Measurements from ENCODE around the gene GOLPH3L. TPM values are rescaled to one million over a fixed set of nuclear protein-coding genes. Genes with fewer than 3 reads are reported as not detected.

Gene GOLPH3L
- total and polyA plus RNA-seq, 10 of the 15 experiments (the other 5 are each of a cell fraction or from before 2014, with no cell fraction given) = 7.7 to 29.9 (median 19.2) TPM

- FAIRE-seq = no peak
- ChIA-PET RAD21 (ENCODE audit: unreplicated experiment) (no interaction called here), SMC1A (ENCODE audit: uncharacterized antibody, unreplicated experiment) (interaction anchor here (1.6 kb wide), 1 partner anchor 28 kb away, joined by 7 read pairs; no protein-coding TSS in a partner anchor), POLR2A (interaction anchor here (0.5 to 2.2 kb wide), 2 partner anchors 25 to 31 kb away, joined by 3 to 7 read pairs; partner anchors contain the start of gene MCL1), CTCF (interaction anchor here (1.0 kb wide), 1 partner anchor 41 kb away, joined by 4 read pairs; no protein-coding TSS in a partner anchor)
- TF ChIP-seq JUNB (IDR thresholded peaks at IDR 0.05) (no peak), ZBTB40 (IDR thresholded peaks at IDR 0.05; ENCODE audit: borderline replicate concordance) (no peak), SUZ12 (IDR thresholded peaks at IDR 0.05; ENCODE audit: unreplicated experiment) (no peak), NR2F1 (conservative IDR thresholded peaks at IDR 0.05) (no peak), E2F8 (IDR thresholded peaks at IDR 0.05; ENCODE audit: low read depth, partially characterized antibody) (no peak), ATF2 (IDR thresholded peaks at IDR 0.05; ENCODE audit: low read length) (no peak)
- Histone ChIP-seq H3K79me2 (ENCODE audit: control insufficient read depth, insufficient read depth, low read length) (no peaks in the 10 kb centered on the region), H3K4me3 (no peak overlapping the region), H2AFZ (ENCODE audit: control insufficient read depth, low read depth, low read length) (no peak overlapping the region), H3K27ac (ENCODE audit: control insufficient read depth, insufficient read depth) (no peak overlapping the region), H3K9me3 (replicated peaks; ENCODE audit: control insufficient read depth, insufficient read depth, low read length) (no peaks in the 10 kb centered on the region), H3K4me2 (ENCODE audit: control insufficient read depth, insufficient read depth) (no peak overlapping the region), H3K27me3 (replicated peaks in 1 of 2; ENCODE audit: control insufficient read depth in 2 of 2, insufficient read depth in 2 of 2, low read length in 1 of 2) (no peaks in the 10 kb centered on the region), H3K4me1 (ENCODE audit: control insufficient read depth, insufficient read depth, low read length) (no peaks in the 10 kb centered on the region), H4K20me1 (ENCODE audit: control insufficient read depth, insufficient read depth) (no peaks in the 10 kb centered on the region), H3K36me3 (ENCODE audit: control insufficient read depth in 2 of 2, insufficient read depth in 2 of 2, low read length in 1 of 2) (no peaks in the 10 kb centered on the region; a peak in 1 of 4 replicates), H3K9ac (ENCODE audit: control insufficient read depth, insufficient read depth, low read length) (no peak overlapping the region)
- intact Hi-C loops (cut with micrococcal nuclease; ENCODE audit: unreplicated experiment) (no loop called here), in situ Hi-C loops (cut with MboI) (no loop called here)
- no peak for ATAC-seq
- DNase-seq (ENCODE audit: low read depth, low spot score) = no peak
- WGBS (ENCODE audit: insufficient coverage, insufficient replicate concordance, low lambda C conversion rate, missing lambda C conversion rate) = 94% methylated on average over 2 of the region's 2 CpGs
- no TSS peak for BruUV-seq (replicated peaks)
Measured at GRCh38 chr1:150604226-150604588, 92.7 kb downstream of the GOLPH3L start.
